Activated CD4-positive, alpha-beta T cell treated with anti-CD3 and anti-CD28 coated beads for 1 hour (primary cell): ENCODE results near the gene MRPL28.
A peak's percentile ranks its signal among the peaks of the same experiment; 100 is the strongest.
"Not testable (repeated sequence)": the region's sequence is repeated elsewhere in the genome, so short reads cannot be mapped to it uniquely, and the experiment has no call there.

Experiments
- DNase-seq: peaks from one replicate; pipeline ENCODE4 v3.0.0-alpha.2; 2020

The MRPL28 gene

GRCh38 chr16:370443-370842 lies at the start of gene MRPL28:
MRPL28 (minus strand) TSS chr16:370538; CDS start chr16:370218, 320 bp downstream.
- DNase-seq = peak; percentile 88

DNA sequence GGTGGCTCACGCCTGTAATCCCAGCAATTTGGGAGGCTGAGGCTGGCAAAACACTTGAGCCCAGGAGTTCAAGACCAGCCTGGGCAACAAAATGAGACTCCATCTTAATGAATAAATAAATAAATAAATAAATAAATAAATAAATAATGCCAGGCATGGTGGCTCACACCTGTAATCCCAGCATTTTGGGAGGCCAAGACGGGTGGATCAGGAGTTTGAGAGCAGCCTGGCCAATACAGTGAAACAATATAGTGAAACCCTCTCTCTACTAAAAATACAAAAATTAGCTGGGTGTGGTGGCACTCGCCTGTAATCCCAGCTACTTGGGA lies 44.8 kb upstream of the MRPL28 start:
- DNase-seq = not testable (repeated sequence)

DNA sequence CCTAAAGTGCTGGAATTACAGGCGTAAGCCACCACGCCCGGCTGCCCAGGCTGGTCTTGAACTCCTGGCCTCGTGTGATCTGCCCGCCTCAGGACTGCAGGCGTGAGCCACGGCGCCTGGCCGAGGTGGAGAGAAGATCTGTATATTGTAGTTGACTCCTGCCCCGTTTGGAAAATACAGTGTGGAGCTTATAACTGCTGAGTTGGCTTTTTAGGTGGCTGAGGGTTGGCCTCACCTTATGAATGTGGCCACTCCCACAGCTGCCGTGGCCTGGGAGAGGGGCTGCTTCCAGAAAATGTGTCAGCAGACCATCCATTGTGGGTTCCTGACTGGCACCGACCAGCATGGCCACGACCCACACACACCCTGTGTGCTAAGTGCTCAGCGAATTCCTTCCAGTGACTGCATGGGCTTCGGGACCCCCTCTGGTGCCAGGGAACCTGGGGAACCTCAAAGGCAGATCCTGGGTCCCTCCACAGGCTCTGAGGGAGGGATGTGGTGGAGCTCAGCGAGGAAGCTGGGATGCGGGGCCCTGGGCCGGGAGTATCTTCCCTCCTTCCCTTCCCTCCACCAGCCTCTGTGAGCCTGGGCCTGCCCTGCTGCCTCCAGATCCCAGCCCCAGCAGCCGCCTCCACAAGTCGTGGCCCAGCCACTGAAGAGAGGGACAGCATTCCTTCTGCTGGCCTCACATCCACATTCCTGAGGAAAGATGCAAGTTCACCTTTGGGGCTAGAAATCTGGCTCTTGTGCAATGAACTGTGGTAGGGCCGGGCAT lies 44.2 kb upstream of the MRPL28 start:
- DNase-seq = no peak

- DNase-seq = no peak
Observed at GRCh38 chr16:411576-412265, 41.4 kb upstream of the MRPL28 start.

DNA sequence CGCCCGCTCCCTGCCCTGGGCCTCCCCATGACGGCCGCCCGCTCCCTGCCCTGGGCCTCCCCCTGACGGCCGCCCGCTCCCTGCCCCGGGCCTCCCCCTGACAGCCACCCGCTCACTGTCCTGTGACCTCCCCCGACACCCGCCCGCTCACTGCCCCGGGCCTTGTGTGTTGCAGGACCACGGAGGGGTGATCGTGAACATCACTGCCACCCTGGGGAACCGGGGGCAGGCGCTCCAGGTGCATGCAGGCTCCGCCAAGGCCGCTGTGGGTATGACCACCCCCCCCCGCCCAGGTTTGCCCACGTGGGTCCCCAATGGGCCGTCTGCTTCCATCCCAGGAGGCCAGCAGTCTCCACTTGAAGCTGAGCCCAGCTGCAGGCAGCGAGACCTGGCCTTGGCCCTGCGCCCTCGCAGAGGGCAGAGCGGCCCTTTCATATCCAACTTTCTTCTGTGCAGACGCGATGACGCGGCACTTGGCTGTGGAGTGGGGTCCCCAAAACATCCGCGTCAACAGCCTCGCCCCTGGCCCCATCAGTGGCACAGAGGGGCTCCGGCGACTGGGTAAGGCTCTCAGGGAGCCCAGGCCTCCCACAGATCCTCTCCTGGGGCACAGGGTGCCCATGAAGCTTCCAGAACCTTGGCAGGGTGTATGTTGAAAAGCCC lies 40.3 kb upstream of the MRPL28 start:
- DNase-seq = no peak

DNA sequence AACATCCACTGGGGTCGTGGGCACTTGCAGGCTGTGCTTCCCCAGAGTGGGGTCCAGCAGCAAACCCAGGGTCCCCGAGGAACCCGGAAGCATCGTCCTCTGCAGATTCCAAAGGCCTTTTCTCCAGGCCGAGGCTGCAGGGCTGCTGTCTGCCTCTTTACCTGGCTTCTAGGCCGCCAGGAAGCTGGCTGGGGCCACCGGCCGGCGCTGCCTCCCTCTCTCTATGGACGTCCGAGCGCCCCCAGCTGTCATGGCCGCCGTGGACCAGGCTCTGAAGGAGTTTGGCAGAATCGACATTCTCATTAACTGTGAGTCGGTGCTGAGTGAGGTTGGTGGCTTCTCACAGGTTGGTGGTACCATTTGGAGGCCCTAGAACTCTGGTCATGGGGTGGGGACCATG lies 36.9 kb upstream of the MRPL28 start:
- DNase-seq = no peak

DNA sequence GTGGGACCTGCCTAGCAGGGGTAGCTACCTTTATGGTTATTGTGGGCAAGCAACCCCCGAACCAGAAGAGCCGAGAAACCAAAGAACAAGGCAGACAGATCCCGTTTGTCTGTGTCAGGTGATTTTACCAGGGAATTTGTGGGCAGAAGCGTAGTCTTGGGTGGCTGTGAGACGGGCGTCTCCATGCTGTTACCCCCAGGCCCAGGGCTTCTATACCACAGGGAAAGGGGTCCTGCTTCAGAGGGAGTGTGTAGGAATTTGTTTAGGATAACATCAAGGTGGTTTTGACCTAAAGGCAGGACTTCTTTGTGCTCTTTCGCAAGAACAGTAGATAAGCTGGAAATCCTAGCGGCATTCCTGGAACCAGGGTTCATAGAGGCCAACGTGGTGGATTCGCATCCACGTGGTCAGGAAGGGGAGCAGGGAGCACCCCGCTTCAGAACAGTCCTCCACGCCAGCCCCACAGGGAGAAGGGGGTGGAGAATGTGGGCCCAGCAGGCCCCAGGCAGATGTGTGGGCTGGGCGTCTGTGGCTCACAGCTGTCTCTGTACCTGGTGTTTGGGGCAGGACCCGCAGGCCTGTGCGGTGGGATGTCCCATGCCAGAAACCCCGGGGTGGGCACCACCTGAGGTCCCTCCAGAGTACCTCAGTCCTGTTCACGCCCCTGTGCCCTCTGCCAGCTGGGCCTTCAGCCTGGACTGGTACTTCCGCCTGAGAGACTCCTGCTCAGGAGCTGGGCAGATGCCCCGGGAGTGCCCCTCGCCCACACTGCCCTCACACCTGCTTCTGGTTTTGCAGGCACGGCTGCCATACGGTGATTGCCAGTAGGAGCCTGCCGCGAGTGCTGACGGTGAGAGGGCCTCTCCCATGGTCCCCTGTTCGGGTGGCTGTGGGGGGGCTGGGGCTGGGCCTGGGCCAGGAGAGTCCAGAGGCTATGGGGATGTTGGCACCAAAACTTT lies 35.5 kb upstream of the MRPL28 start:
- DNase-seq = no peak

GRCh38 chr16:404971-405486 lies 34.7 kb upstream of the MRPL28 start:
- no peak for DNase-seq

DNA sequence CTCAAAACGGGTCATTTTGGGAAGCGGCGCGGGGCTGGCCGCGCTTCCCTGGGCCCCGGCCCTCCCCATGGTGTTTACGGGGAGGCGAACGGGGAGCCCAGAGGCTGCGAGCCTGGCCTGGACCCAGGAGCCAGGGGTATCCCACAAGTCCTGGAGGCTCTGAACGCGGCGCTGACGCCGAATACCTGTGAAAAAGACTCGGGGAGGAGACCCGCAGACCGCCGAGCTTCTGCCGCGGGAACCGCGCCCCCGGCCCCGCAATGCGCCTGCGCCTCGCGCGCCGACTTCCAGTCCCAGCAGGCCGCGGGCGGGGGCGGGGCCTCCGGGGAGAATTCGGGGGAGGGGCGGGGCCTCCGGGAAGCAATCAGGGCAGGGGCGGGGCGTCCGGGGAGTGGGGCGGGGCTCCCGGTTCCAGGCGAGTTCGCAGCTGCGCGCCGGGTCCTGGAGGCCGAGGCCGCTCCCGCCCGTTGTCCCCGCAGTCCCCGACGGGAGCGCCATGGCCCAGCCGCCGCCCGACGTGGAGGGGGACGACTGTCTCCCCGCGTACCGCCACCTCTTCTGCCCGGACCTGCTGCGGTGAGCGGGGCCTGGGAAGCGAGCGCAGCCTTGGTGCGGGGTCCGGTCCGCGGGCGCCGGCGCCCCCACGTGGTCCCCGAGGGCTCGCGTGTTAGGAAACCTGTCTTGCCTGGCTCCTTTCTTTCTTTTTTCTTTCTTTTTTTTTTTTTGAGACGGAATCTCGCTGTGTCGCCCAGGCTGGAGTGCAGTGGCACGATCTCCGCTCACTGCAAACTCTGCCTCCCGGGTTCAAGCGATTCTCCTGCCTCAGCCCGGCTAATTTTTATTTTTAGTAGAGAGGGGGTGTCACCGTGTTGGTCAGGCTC lies 31.4 kb upstream of the MRPL28 start, which contains the start of gene DECR2:
DECR2 (plus strand) TSS at position 418 of the 881 bp plus-strand sequence; CDS start at position 497, 79 bp downstream.
- peak; percentile 96 for DNase-seq

GRCh38 chr16:400061-400591 lies 29.8 kb upstream of the MRPL28 start:
- no peak for DNase-seq

GRCh38 chr16:399340-400019 lies 29.1 kb upstream of the MRPL28 start:
- no peak for DNase-seq

DNA sequence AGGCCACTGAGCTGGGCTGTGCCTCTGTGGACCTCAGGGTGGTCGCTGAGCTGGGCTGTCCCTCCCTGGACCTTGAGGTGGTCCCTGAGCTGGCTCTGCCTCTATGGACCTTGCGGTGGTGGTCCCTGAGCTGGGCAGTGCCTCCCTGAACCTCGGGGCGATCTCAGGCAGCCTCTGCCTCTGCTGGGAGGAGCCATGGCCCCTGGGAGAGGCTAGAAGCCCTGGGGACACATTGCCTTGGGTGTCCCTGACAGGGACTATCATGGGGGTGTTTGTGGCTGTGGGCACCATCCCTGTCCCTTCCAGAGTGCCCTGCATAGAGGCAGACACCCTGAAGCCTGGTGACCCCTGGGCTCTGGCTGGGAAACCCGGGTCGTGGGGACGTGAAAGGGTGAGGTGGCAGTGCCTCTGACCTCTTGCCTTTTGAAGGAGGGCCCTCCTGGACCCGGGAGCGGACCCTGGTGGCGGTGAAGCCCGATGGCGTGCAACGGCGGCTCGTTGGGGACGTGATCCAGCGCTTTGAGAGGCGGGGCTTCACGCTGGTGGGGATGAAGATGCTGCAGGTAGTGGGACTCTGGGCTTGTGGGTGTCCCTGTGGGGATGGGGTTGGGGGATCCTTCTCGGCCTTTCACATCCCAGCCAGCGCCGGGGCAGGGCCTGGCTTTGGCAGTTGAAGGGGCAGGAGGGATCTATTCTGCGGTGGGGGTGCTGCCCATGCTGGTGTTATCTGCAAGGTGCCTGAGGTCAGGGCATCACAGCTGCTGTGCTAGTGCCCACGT lies 28.4 kb upstream of the MRPL28 start:
- DNase-seq = no peak

GRCh38 chr16:397736-398332 lies 27.5 kb upstream of the MRPL28 start:
- DNase-seq = no peak

DNA sequence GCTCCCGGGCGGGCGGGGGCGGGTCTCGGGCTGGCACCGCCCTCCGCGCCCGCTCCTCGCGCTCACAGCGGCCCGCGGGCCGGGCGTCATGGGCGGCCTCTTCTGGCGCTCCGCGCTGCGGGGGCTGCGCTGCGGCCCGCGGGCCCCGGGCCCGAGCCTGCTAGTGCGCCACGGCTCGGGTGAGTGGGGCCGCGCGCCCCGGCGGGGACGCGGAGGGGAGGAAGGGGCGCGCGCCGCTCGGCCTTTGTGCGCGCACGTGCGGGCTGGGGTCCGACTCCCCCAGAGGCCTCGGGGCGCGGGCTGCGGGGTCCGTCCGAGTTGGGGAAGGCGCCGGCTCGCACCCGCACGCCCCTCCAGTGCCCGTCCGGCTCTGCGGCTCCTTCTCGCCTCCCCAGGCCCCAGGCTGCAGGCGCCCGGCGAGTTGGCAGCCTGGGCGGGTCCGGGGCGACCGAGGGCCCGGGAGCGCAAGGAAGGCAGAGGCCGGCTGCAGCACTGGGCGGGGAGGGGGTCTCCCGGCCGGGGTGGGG lies 26.9 kb upstream of the MRPL28 start, which contains the start of gene NME4:
NME4 (plus strand) TSS at position 65 of the 527 bp plus-strand sequence; CDS start at position 89, 24 bp downstream.
- DNase-seq = no peak

DNA sequence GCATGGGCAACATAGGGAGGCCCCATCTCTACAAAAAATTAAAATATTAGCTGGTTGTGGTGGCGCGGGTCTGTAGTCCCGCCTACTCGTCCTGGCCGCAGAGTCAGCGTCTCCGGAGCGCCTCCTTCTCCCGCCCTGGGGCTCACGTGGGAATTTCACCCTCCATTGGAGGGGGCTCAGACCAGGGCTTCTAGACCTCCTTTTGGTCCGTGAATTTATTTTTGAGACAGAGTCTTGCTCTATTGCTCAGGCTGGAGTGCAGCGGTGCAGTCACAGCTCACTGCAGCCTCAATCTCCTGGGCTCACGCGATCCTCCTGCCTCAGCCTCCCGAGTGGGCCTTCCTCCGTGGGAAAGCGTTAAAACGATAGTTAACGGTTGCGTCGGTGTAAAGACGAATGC lies 26.3 kb upstream of the MRPL28 start:
- no peak for DNase-seq

DNA sequence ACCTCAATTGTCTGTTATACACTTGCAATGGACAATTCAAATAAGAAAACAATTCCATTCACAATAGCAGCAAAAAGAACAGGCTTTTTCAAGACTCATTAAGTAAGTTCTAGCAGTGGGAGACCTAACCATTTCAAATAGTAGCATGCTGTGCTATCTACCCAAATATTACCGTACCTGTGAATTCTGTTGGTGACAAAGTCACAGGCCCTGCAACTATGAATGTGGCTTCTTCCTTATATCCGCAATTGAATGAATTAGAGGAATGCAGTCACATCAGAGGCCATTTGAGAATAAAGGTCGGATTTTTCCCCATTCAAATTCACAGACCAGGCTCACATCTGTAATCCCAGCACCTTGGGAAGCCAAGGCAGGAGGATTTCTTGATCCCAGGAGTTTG lies 25.9 kb upstream of the MRPL28 start:
- no peak for DNase-seq

DNA sequence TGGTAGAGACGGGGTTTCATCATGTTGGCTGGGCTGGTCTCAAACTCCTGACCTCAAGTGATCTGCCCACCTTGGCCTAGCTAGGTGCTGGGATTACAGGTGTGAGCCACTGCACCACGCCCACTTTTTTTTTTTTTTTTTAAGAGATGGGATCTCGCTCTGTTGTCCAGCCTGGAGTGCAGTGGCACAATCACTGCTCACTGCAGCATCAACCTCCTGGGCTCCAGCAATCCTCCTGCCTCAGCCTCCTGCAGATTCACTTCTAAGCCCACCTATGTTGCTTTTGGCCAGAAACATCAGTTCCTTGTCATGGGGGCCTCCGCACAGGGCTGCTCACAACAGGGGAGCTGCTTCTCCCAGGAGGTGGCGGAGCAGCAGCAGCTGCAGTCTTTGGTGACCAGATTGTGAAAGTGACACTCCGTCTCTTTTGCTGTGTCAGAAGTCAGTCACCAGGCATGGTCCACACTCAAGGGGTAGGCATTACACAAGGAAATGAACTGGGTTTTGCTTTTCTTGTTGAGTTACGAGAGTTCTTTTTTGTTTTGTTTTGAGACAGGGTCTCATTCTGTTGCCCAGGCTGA lies 22.2 kb upstream of the MRPL28 start:
- no peak for DNase-seq

- peak; percentile 57 for DNase-seq
Observed at GRCh38 chr16:391885-392335, 21.6 kb upstream of the MRPL28 start.
